ENCODE results near the gene CUL3. TPM values are rescaled to one million over a fixed set of nuclear protein-coding genes. Genes with fewer than 3 reads are reported as not detected.

CUL3 gene
- total RNA-seq, 1 experiment from 2014 or later, result 86.2 TPM

- ATAC-seq (no peak), DNase-seq (ENCODE audit: low spot score) (no peak)
- ChIA-PET POLR2A (no interaction called here), CTCF (no interaction called here)
- no peak overlapping the region for H3K4me3 Mint-ChIP-seq
- H3K27ac Mint-ChIP-seq, result no peak overlapping the region
- H3K36me3 Mint-ChIP-seq, result no peaks in the 10 kb centered on the region
- H3K27me3 Mint-ChIP-seq (ENCODE audit: low read depth), result no peaks in the 10 kb centered on the region
- peaks cover 5% of the 10 kb centered on the region for H3K9me3 Mint-ChIP-seq
- H3K4me1 Mint-ChIP-seq, result no peaks in the 10 kb centered on the region
- TF ChIP-seq NR3C1 (CRISPR knock-in tag; conservative IDR thresholded peaks at IDR 0.05; ENCODE audit: low read depth), result no peak
- TF ChIP-seq AR (CRISPR knock-in tag; IDR thresholded peaks at IDR 0.05), result no peak
- no peak for TF ChIP-seq CTCF (IDR thresholded peaks at IDR 0.05)
- TF ChIP-seq GRHL2 (CRISPR knock-in tag; IDR thresholded peaks at IDR 0.05; ENCODE audit: insufficient replicate concordance, severe bottlenecking), result no peak
- TF ChIP-seq CREM (CRISPR knock-in tag; IDR thresholded peaks at IDR 0.05), result no peak
- TF ChIP-seq ZNF281 (CRISPR knock-in tag; IDR thresholded peaks at IDR 0.05), result no peak
- TF ChIP-seq ESRRA (CRISPR knock-in tag; IDR thresholded peaks at IDR 0.05; ENCODE audit: borderline replicate concordance), result no peak
- TF ChIP-seq SMAD4 (CRISPR knock-in tag; IDR thresholded peaks at IDR 0.05), result no peak
- no peak for TF ChIP-seq ATF3 (CRISPR knock-in tag; conservative IDR thresholded peaks at IDR 0.05)
- no peak for TF ChIP-seq CBFB (CRISPR knock-in tag; IDR thresholded peaks at IDR 0.05; ENCODE audit: low read depth)
- TF ChIP-seq E2F5 (CRISPR knock-in tag; IDR thresholded peaks at IDR 0.05), result no peak
- no peak for TF ChIP-seq KAT7 (CRISPR knock-in tag; IDR thresholded peaks at IDR 0.05; ENCODE audit: borderline replicate concordance)
- no peak for TF ChIP-seq IRF1 (CRISPR knock-in tag; IDR thresholded peaks at IDR 0.05)
- TF ChIP-seq E2F1 (CRISPR knock-in tag; IDR thresholded peaks at IDR 0.05), result no peak
- no peak for TF ChIP-seq TEAD1 (CRISPR knock-in tag; IDR thresholded peaks at IDR 0.05)
- TF ChIP-seq MXD4 (CRISPR knock-in tag; IDR thresholded peaks at IDR 0.05; ENCODE audit: borderline replicate concordance), result no peak
- TF ChIP-seq NR1H2 (CRISPR knock-in tag; IDR thresholded peaks at IDR 0.05), result no peak
- TF ChIP-seq SOX15 (CRISPR knock-in tag; IDR thresholded peaks at IDR 0.05), result no peak
- TF ChIP-seq NFE2L1 (CRISPR knock-in tag; IDR thresholded peaks at IDR 0.05), result no peak
These were observed 28.6 kb upstream of the CUL3 start for GRCh38 chr2:224613543-224614286.

Measured in WTC11 (cell line).